K562 (cell line): ENCODE data around the gene ADAMTS7. TPM values are rescaled to one million over a fixed set of nuclear protein-coding genes. Genes with fewer than 3 reads are reported as not detected.

ENCODE experiments used
- ATAC-seq: fragments of 200-7000 bp; cut with Tn5 transposase; 3 replicates; pipeline ENCODE4 v1.9.1; 2020; ENCODE audit warnings: moderate library complexity
- BruUV-seq: library from RNA; stranded (reverse); fragments of 400-500 nt; replicated peaks from 2 replicates; lab custom pipeline; 2021; lab: Mats Ljungman, UMichigan
- CTCF ChIA-PET: fragments of 300-600 bp; formaldehyde crosslinking; extraction: SDS; loops from one replicate; lab custom pipeline; 2021; ENCODE audit warnings: low intra/inter-chr PET ratio; lab: Yijun Ruan, JAX
- POLR2A ChIA-PET: fragments of 300-600, 350-650 bp; sonication (Branson Sonifier 250); formaldehyde crosslinking; extraction: SDS; loops from one replicate; lab custom pipeline; 2021; ENCODE audit warnings: antibody characterized with exemption, inconsistent platforms; lab: Yijun Ruan, JAX
- DNase-seq, 4 experiments: peaks; one replicate each; pipeline versions ENCODE4 v3.0.0 to v3.0.0-alpha.2; 2011 to 2018; ENCODE audit warnings: low spot score in 3 of 4, mixed read lengths in 3 of 4; ENCODE audit errors: extremely low read depth in 1 of 4
- FAIRE-seq: peaks from 2 replicates; lab custom pipeline; 2011; peaks lifted over from hg19 to GRCh38; lab: Jason Lieb, UNC
- H2AFZ ChIP-seq: 2 replicates; pipeline ENCODE4 v1.6.0; 2011; ENCODE audit warnings: low read depth, low read length, control low read depth, inconsistent platforms
- H3K27ac ChIP-seq: fragments of 200-600 bp; 3 replicates; pipeline ENCODE4 v1.8.0; 2011; ENCODE audit warnings: low read depth, mild to moderate bottlenecking, control low read depth, inconsistent platforms, low read length, moderate library complexity, mixed read lengths; ENCODE audit errors: extremely low read depth
- H3K27me3 ChIP-seq, 2 experiments: fragments of 300-600 bp in 1 of 2; 2 replicates in 1 of 2; 3 replicates in 1 of 2; pipeline versions ENCODE4 v1.6.0 to v1.8.0; 2011; ENCODE audit warnings: inconsistent platforms in 2 of 2, low read length in 2 of 2, mild to moderate bottlenecking in 1 of 2, mixed read lengths in 1 of 2, moderate library complexity in 1 of 2; ENCODE audit not compliant: control insufficient read depth in 2 of 2, insufficient read depth in 2 of 2
- H3K36me3 ChIP-seq: fragments of 300-600 bp; 3 replicates; pipeline ENCODE4 v1.8.0; 2011; ENCODE audit warnings: mild to moderate bottlenecking, low read length, inconsistent platforms; ENCODE audit not compliant: control insufficient read depth, insufficient read depth
- H3K4me1 ChIP-seq, 2 experiments: fragments of 200-600 bp in 1 of 2; replicated peaks in 1 of 2; 2 replicates in 1 of 2; 3 replicates in 1 of 2; pipeline versions ENCODE4 v1.5.1 to v1.8.0; 2011; ENCODE audit warnings: inconsistent platforms in 2 of 2, low read length in 2 of 2, mild to moderate bottlenecking in 1 of 2, mixed read lengths in 1 of 2, moderate library complexity in 1 of 2; ENCODE audit not compliant: control insufficient read depth in 2 of 2, insufficient read depth in 2 of 2
- H3K4me2 ChIP-seq: 2 replicates; pipeline ENCODE4 v1.6.1; 2011; ENCODE audit warnings: low read length, control low read depth, inconsistent platforms, mixed read lengths; ENCODE audit not compliant: insufficient read depth
- H3K4me3 ChIP-seq: fragments of 200-600 bp; sonication (generic), shearing (Covaris generic); 2 replicates; pipeline ENCODE4 v1.5.1; 2016; ENCODE audit warnings: control low read depth, inconsistent platforms
- H3K79me2 ChIP-seq: fragments of 200-600 bp; 3 replicates; pipeline ENCODE4 v1.8.0; 2011; ENCODE audit warnings: low read length, inconsistent platforms; ENCODE audit not compliant: control insufficient read depth, insufficient read depth
- H3K9ac ChIP-seq, 2 experiments: 2 replicates each; pipeline versions ENCODE4 v1.6.0 to v1.6.1; 2011; ENCODE audit warnings: low read depth in 2 of 2, low read length in 2 of 2, control low read depth in 1 of 2, inconsistent platforms in 1 of 2, mild to moderate bottlenecking in 1 of 2, mixed read lengths in 1 of 2; ENCODE audit not compliant: insufficient read depth in 1 of 2
- H3K9me1 ChIP-seq: one replicate; pipeline ENCODE4 v1.6.0; 2011; ENCODE audit warnings: inconsistent platforms, mild to moderate bottlenecking, low read length, moderate library complexity; ENCODE audit not compliant: control insufficient read depth, insufficient read depth
- H3K9me3 ChIP-seq: replicated peaks from 2 replicates; pipeline ENCODE4 v1.5.1; 2011; ENCODE audit warnings: low read depth, low read length, inconsistent platforms; ENCODE audit not compliant: control insufficient read depth, insufficient read depth
- H4K20me1 ChIP-seq: replicated peaks from 2 replicates; pipeline ENCODE4 v1.6.1; 2011; ENCODE audit warnings: low read length, inconsistent platforms, mixed read lengths; ENCODE audit not compliant: control insufficient read depth, insufficient read depth
- DACH1 ChIP-seq: fragments of 450-650 bp; IDR thresholded peaks from 2 replicates; pipeline ENCODE4 v1.6.1; 2018; ENCODE audit not compliant: partially characterized antibody
- ETV1 ChIP-seq: fragments of 450-650 bp; conservative IDR thresholded peaks from 2 replicates; pipeline ENCODE4 v1.6.1; 2016; ENCODE audit warnings: missing genetic modification characterization, control low read depth, low read depth, missing compliant biosample characterization
- HLTF ChIP-seq: fragments of 450-650 bp; IDR thresholded peaks from 2 replicates; pipeline ENCODE4 v1.6.1; 2016
- KLF6 ChIP-seq: fragments of 250-450 bp; sonication (Bioruptor Pico); IDR thresholded peaks from 2 replicates; pipeline ENCODE4 v1.4.0; 2020; ENCODE audit warnings: mild to moderate bottlenecking, moderate library complexity, borderline replicate concordance
- MAFF ChIP-seq: IDR thresholded peaks from 2 replicates; pipeline ENCODE4 v1.6.1; 2012; ENCODE audit warnings: low read length, improper control_type of control experiment
- MYBL2 ChIP-seq, 2 experiments: fragments of 450-650 bp in 1 of 2; sonication (generic) in 1 of 2; formaldehyde crosslinking in 1 of 2; IDR thresholded peaks; 2 replicates each; pipeline versions ENCODE4 v1.6.1 to v1.8.1; 2017 to 2022; ENCODE audit warnings: borderline replicate concordance in 1 of 2, inconsistent platforms in 1 of 2, low read depth in 1 of 2, mild to moderate bottlenecking in 1 of 2, missing genetic modification reagents in 1 of 2, moderate library complexity in 1 of 2
- NR0B1 ChIP-seq: fragments of 450-650 bp; IDR thresholded peaks from one replicate; pipeline ENCODE4 v1.6.1; 2018; ENCODE audit warnings: mild to moderate bottlenecking, moderate library complexity; ENCODE audit not compliant: partially characterized antibody
- STAT6 ChIP-seq: sonication (generic); formaldehyde crosslinking; IDR thresholded peaks from 2 replicates; pipeline ENCODE4 v1.8.1; 2023; ENCODE audit warnings: mild to moderate bottlenecking, missing genetic modification reagents
- ZHX1 ChIP-seq: fragments of 150-350 bp; conservative IDR thresholded peaks from 2 replicates; pipeline ENCODE4 v1.6.1; 2014; ENCODE audit warnings: low read length
- ZNF316 ChIP-seq: fragments of 450-650 bp; IDR thresholded peaks from 2 replicates; pipeline ENCODE4 v1.6.1; 2016
- WGBS: fragments of 100-300 bp; shearing (Covaris generic); methylation state at CpG from one replicate; pipeline ENCODE4 v1.1.6; 2016; ENCODE audit warnings: low coverage, mixed read lengths; ENCODE audit not compliant: insufficient coverage; ENCODE audit errors: missing lambda C conversion rate; 5-methylcytosine and 5-hydroxymethylcytosine counted together
- in situ Hi-C: fragments of 300-500 bp; cut with MboI; formaldehyde crosslinking; loops from 4 replicates; pipeline ENCODE4 v1.15.0; 2018; ENCODE audit warnings: inconsistent platforms, mixed read lengths
- intact Hi-C: fragments of 100-400 bp; cut with micrococcal nuclease; formaldehyde crosslinking; loops from 2 replicates; pipeline ENCODE4 v1.14.2; 2022
- polyA plus RNA-seq, 8 experiments: library from polyadenylated mRNA; depleted of rRNA in 4 of 8; stranded (reverse) in 5 of 8; unstranded in 3 of 8; fragments of >200 nt; fragmentation: Nextera tagmentation in 2 of 8; fragmentation: Illumina TruSeq in 1 of 8; extraction: Ambion mirVana in 2 of 8; extraction: Trizol in 1 of 8; gene quantifications; 2 replicates each; pipeline versions ENCODE4 v1.2.1 to v1.2.3, GENCODE V29; 2011 to 2014; ENCODE audit warnings: inconsistent platforms in 1 of 8, missing spikeins in 1 of 8
- total RNA-seq, 7 experiments: library from RNA; depleted of rRNA in 6 of 7; stranded (reverse); fragments of >200 nt in 6 of 7; fragmentation: Illumina TruSeq in 2 of 7; extraction: Trizol in 2 of 7; gene quantifications; 2 replicates each; pipeline versions ENCODE4 v1.2.1 to v1.2.3, GENCODE V29; 2011 to 2021; ENCODE audit warnings: low replicate concordance in 1 of 7

Gene ADAMTS7
- total and polyA plus RNA-seq, 9 of the 15 experiments (the other 6 are each of a cell fraction or from before 2014, with no cell fraction given) = 0.05 to 0.07 TPM; not detected in 7

- FAIRE-seq (no peak), DNase-seq (no peak), ATAC-seq (no peak)
- H3K4me2 ChIP-seq = no peak overlapping the region
- no peak overlapping the region for H2AFZ ChIP-seq
- H4K20me1 ChIP-seq = no peaks in the 10 kb centered on the region
- no peaks in the 10 kb centered on the region for H3K27me3 ChIP-seq
- H3K4me3 ChIP-seq = no peak overlapping the region
- in situ Hi-C loops (loop anchor here (10.0 kb wide), 1 partner anchor 401 kb away; no protein-coding TSS in a partner anchor), intact Hi-C loops (no loop called here)
- H3K9me1 ChIP-seq = no peaks in the 10 kb centered on the region
- no peak overlapping the region for H3K27ac ChIP-seq
- H3K9me3 ChIP-seq = no peaks in the 10 kb centered on the region; the same call in 1 of the 2 replicates
- WGBS = 20% methylated on average over 5 of the region's 5 CpGs
- BruUV-seq = no TSS peak
- no peaks in the 10 kb centered on the region for H3K79me2 ChIP-seq
- ChIA-PET CTCF (no interaction called here), POLR2A (no interaction called here)
- no peak overlapping the region for H3K9ac ChIP-seq
- TF ChIP-seq MAFF (no peak), KLF6 (CRISPR knock-in tag) (no peak), STAT6 (CRISPR knock-in tag) (no peak), MYBL2 (IDR thresholded peaks at IDR 0.05; ENCODE audit: low read depth) (no peak), MYBL2 (CRISPR knock-in tag; IDR thresholded peaks at IDR 0.05; ENCODE audit: borderline replicate concordance) (no peak), ZHX1 (no peak), DACH1 (no peak), ZNF316 (no peak), NR0B1 (no peak), HLTF (no peak), ETV1 (tag) (no peak)
- no peaks in the 10 kb centered on the region for H3K36me3 ChIP-seq
- H3K4me1 ChIP-seq = no peaks in the 10 kb centered on the region; a peak in 1 of 5 replicates
Observed at GRCh38 chr15:78715434-78715833, 95.8 kb downstream of the ADAMTS7 start.
